ENCODE data around the gene RASA4B. TPM values are rescaled to one million over a fixed set of nuclear protein-coding genes. Genes with fewer than 3 reads are reported as not detected.

The RASA4B gene
- total RNA-seq, 4 donors from 2014 or later, result 0.98 to 14.6 (median 6.4) TPM

DNA sequence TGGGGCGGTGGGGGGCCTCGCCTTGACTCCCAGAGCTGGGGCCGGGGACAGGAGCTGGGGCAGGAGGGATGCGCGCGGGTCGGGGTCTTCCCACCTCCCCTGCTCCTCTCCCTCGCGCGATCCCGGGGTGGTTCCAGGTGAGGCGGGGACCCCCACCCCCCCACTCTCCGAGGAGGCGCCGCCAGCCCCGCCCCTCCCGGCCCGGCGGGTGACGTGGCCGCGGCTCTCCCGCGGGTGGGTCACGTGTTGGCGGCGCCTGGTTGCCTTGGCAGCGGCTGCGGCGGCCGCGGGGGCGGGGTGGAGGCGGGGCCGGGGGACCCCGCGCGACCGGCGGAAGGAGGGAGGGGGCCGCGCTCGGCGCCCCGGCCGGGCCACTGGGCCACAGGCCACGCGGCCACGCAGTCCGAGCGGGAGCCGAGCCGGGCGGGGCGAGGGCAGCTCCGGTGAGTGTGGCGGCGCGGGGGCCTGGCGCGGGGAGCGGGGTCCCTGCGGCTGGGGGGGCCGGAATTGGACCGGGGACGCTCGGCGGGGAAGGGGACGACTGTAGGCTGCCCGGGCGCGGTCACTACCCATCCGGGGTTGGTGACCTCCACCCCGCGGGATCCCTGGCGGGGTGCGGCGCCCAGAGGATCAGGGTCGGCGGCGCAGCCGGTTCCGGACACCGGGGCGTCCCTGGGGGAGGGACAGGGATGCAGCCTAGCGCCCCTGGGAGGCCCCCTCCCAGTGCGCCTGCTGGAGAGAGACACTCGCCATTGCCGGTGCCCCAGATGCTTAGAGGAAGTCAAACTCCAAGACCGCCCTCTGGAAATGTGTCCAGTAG lies 84.1 kb downstream of the RASA4B start, which contains the start of gene ORAI2:
Gene ORAI2 (plus strand): TSS at position 357 of the 820 bp plus-strand sequence. CDS start 5,382 bp downstream, outside the sequence.
- Histone ChIP-seq H3K36me3 (no peaks in the 10 kb centered on the region), H3K4me1 (peaks cover 32 to 33% of the 10 kb centered on the region in 2 donors), H3K27ac (peak within 1 kb of the TSS; percentile 95 to 98 (median 97)), H3K9me3 (no peaks in the 10 kb centered on the region), H3K4me3 (replicated peaks in 1 of 3) (peak within 1 kb of the TSS; percentile 48 to 76 (median 60)), H3K27me3 (no peaks in the 10 kb centered on the region)
- intact Hi-C loops (cut with DNase I), result no loop called here
- peak; percentile 84 to 86 for DNase-seq
- WGBS, 2 donors, result 0% methylated on average over 4 to 7 of the region's 90 CpGs
- TF ChIP-seq, protein P1, sequence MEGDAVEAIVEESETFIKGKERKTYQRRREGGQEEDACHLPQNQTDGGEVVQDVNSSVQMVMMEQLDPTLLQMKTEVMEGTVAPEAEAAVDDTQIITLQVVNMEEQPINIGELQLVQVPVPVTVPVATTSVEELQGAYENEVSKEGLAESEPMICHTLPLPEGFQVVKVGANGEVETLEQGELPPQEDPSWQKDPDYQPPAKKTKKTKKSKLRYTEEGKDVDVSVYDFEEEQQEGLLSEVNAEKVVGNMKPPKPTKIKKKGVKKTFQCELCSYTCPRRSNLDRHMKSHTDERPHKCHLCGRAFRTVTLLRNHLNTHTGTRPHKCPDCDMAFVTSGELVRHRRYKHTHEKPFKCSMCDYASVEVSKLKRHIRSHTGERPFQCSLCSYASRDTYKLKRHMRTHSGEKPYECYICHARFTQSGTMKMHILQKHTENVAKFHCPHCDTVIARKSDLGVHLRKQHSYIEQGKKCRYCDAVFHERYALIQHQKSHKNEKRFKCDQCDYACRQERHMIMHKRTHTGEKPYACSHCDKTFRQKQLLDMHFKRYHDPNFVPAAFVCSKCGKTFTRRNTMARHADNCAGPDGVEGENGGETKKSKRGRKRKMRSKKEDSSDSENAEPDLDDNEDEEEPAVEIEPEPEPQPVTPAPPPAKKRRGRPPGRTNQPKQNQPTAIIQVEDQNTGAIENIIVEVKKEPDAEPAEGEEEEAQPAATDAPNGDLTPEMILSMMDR (IDR thresholded peaks at IDR 0.05), result no peak
- TF ChIP-seq POLR2A (IDR thresholded peaks at IDR 0.05), result peak in 1 of 2 donors; percentile 56

Small RNA genes lying within 50 kb of the gene (microRNA-seq; reads per million reads assigned to microRNA genes)
- not detected for gene MIR4467
- 5.9 reads per million, percentile 13 among the genes with 10 or more reads in this experiment for gene MIR5090

Other genes with a start within 250 kb of the RASA4B start
- 10 to 100 TPM in 3 of 4 donors, 1 to 10 TPM in 1; 7.7 to 19.3 (median 14.6) TPM for gene SH2B2, start 230.9 kb downstream of the RASA4B start, total RNA-seq
- not detected for gene SPDYE6, start 161.3 kb downstream of the RASA4B start, total RNA-seq
- 10 to 100 TPM; 31.8 to 43.7 (median 37.7) TPM for gene PRKRIP1, start 121.4 kb downstream of the RASA4B start, total RNA-seq
- gene ORAI2, start 84.2 kb downstream of the RASA4B start, total RNA-seq, result 100 to 1,000 TPM in 2 of 4 donors, 10 to 100 TPM in 2; 41.8 to 133 (median 81.4) TPM
- 10 to 100 TPM; 16.9 to 42.2 (median 28.6) TPM for gene ALKBH4, start 52.9 kb downstream of the RASA4B start, total RNA-seq
- 10 to 100 TPM; 11.4 to 23.5 (median 16.4) TPM for gene LRWD1, start 52.8 kb downstream of the RASA4B start, total RNA-seq
- 10 to 100 TPM in 3 of 4 donors, 1 to 10 TPM in 1; 6.9 to 31.5 (median 20.8) TPM for gene POLR2J, start 38.9 kb downstream of the RASA4B start, total RNA-seq
- gene UPK3BL2, start 25.9 kb upstream of the RASA4B start, total RNA-seq, result 10 to 100 TPM in 2 of 4 donors, 1 to 10 TPM in 2; 2.7 to 19.5 (median 13.2) TPM
- under 1 TPM in 1 of 4 donors, not detected in 3; 0.45 TPM for gene SPDYE2, start 33.4 kb upstream of the RASA4B start, total RNA-seq
- gene POLR2J3, start 54.8 kb upstream of the RASA4B start, total RNA-seq, result 10 to 100 TPM; 26.2 to 66.7 (median 31.9) TPM
- 10 to 100 TPM; 11.9 to 47.8 (median 28.7) TPM for gene RASA4, start 99.0 kb upstream of the RASA4B start, total RNA-seq
- 10 to 100 TPM; 14.2 to 57.6 (median 44.9) TPM for gene UPK3BL1, start 125.0 kb upstream of the RASA4B start, total RNA-seq
- gene SPDYE2B, start 132.5 kb upstream of the RASA4B start, total RNA-seq, result not detected
- gene POLR2J2, start 153.9 kb upstream of the RASA4B start, total RNA-seq, result 10 to 100 TPM in 1 of 4 donors, 1 to 10 TPM in 3; 2.0 to 10.3 (median 3.0) TPM
- 10 to 100 TPM; 19.8 to 35.8 (median 31.6) TPM for gene FAM185A, start 231.2 kb upstream of the RASA4B start, total RNA-seq

Data from thyroid gland (tissue), 4 donors.